ENCODE data around the gene TBC1D16.

The TBC1D16 gene

GRCh38 chr17:80021600-80021999, 14.1 kb downstream of the TBC1D16 start:
- no peak for TF ChIP-seq CTCF (IDR thresholded peaks at IDR 0.05; ENCODE audit: insufficient read depth, low read length, poor library complexity, severe bottlenecking)
- Histone ChIP-seq H3K27me3 (replicated peaks; ENCODE audit: control insufficient read depth, insufficient read depth, low read length) (no peaks in the 10 kb centered on the region; the same call in 1 of the 2 replicates), H3K36me3 (ENCODE audit: control insufficient read depth, insufficient read depth, low read length) (no peaks in the 10 kb centered on the region), H3K4me3 (replicated peaks; ENCODE audit: low read depth, low read length) (no peak overlapping the region)
- no peak for DNase-seq (ENCODE audit: extremely low read depth, insufficient read length)

- Histone ChIP-seq H3K4me3 (replicated peaks; ENCODE audit: low read depth, low read length) (no peak overlapping the region), H3K27me3 (replicated peaks; ENCODE audit: control insufficient read depth, insufficient read depth, low read length) (no peaks in the 10 kb centered on the region; the same call in 1 of the 2 replicates), H3K36me3 (ENCODE audit: control insufficient read depth, insufficient read depth, low read length) (no peaks in the 10 kb centered on the region)
- TF ChIP-seq CTCF (IDR thresholded peaks at IDR 0.05; ENCODE audit: insufficient read depth, low read length, poor library complexity, severe bottlenecking), result no peak
- no peak for DNase-seq (ENCODE audit: extremely low read depth, insufficient read length)
Observed at GRCh38 chr17:80018917-80019651, 16.6 kb downstream of the TBC1D16 start.

- no peaks in the 10 kb centered on the region; the same call in 1 of the 2 replicates for H3K27me3 ChIP-seq (replicated peaks; ENCODE audit: control insufficient read depth, insufficient read depth, low read length)
- H3K4me3 ChIP-seq (replicated peaks; ENCODE audit: low read depth, low read length), result no peak overlapping the region
- TF ChIP-seq CTCF (IDR thresholded peaks at IDR 0.05; ENCODE audit: insufficient read depth, low read length, poor library complexity, severe bottlenecking), result no peak
- no peaks in the 10 kb centered on the region for H3K36me3 ChIP-seq (ENCODE audit: control insufficient read depth, insufficient read depth, low read length)
- no peak for DNase-seq (ENCODE audit: extremely low read depth, insufficient read length)
Observed at GRCh38 chr17:80017226-80018010, 18.3 kb downstream of the TBC1D16 start.

GRCh38 chr17:80012765-80013741, 22.6 kb downstream of the TBC1D16 start:
- no peaks in the 10 kb centered on the region for H3K36me3 ChIP-seq (ENCODE audit: control insufficient read depth, insufficient read depth, low read length)
- H3K27me3 ChIP-seq (replicated peaks; ENCODE audit: control insufficient read depth, insufficient read depth, low read length), result no peaks in the 10 kb centered on the region
- DNase-seq (ENCODE audit: extremely low read depth, insufficient read length), result no peak
- H3K4me3 ChIP-seq (replicated peaks; ENCODE audit: low read depth, low read length), result no peak overlapping the region
- TF ChIP-seq CTCF (IDR thresholded peaks at IDR 0.05; ENCODE audit: insufficient read depth, low read length, poor library complexity, severe bottlenecking), result no peak

GRCh38 chr17:80011989-80012555, 23.6 kb downstream of the TBC1D16 start:
- DNase-seq (ENCODE audit: extremely low read depth, insufficient read length), result no peak
- no peak for TF ChIP-seq CTCF (IDR thresholded peaks at IDR 0.05; ENCODE audit: insufficient read depth, low read length, poor library complexity, severe bottlenecking)
- Histone ChIP-seq H3K4me3 (replicated peaks; ENCODE audit: low read depth, low read length) (no peak overlapping the region), H3K36me3 (ENCODE audit: control insufficient read depth, insufficient read depth, low read length) (no peaks in the 10 kb centered on the region), H3K27me3 (replicated peaks; ENCODE audit: control insufficient read depth, insufficient read depth, low read length) (no peaks in the 10 kb centered on the region)
